D341Med (cell line): ENCODE data around the gene EPHA8.

Experiments
- DNase-seq: peaks from one replicate; pipeline ENCODE4 v3.0.0; 2012; ENCODE audit warnings: low spot score

The EPHA8 gene

DNA sequence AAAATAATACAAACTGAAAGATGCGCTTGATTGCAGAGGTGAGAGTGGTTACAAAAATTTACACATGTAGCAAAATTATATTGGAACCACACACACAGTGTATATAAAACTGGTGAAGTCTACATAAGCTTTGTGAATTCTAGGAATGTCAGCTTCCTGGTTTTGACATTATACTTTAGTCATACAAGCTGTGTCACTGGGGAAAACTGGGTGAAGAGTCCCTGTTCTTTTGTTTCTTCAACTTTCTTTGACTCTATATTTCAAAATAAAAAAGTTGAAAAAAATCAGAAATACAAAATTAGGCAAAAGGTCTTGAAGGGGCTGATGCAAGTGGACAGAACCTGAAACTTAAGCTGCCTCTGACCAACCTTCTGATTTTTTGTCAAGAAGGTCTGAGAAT, 83.1 kb downstream of the EPHA8 start:
- no peak for DNase-seq

GRCh38 chr1:22650089-22650693, 86.9 kb downstream of the EPHA8 start:
- no peak for DNase-seq

- no peak for DNase-seq
Observed at GRCh38 chr1:22651941-22652856, 88.9 kb downstream of the EPHA8 start.

DNA sequence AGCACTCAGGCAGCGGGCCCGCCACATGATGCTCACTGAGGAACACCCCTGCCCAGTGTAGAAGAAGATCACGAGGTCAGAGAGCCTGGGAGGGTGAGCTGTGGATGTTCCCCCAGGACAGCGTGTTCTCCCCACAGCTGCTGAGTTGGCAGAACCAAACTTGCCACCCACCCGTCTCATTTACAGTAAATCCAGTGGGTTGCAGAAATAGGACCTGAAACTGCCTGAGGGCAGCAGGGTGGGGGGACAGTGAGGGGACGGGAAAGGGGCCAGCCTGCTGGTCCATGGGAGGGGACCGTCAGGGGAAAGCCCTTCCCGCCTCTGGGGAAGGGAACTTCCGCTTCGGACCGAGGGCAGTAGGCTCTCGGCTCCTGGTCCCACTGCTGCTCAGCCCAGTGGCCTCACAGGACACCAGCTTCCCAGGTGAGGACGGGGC, 89.6 kb downstream of the EPHA8 start, which contains the start of gene C1QB:
C1QB (plus strand) TSS at position 356 of the 436 bp plus-strand sequence. CDS start 6,227 bp downstream, outside the sequence.
- DNase-seq = no peak
